IMR-90 (cell line): ENCODE results near the gene PIK3IP1. TPM values are rescaled to one million over a fixed set of nuclear protein-coding genes. Genes with fewer than 3 reads are reported as not detected.

ENCODE experiments used
- ATAC-seq: fragments of 200-7000 bp; cut with Tn5 transposase; 2 replicates; pipeline ENCODE4 v1.9.1; 2020; ENCODE audit warnings: low read depth, mild to moderate bottlenecking, moderate library complexity
- BruUV-seq: library from RNA; stranded (reverse); fragments of 400-500 nt; replicated peaks from 2 replicates; lab custom pipeline; 2021; lab: Mats Ljungman, UMichigan
- CTCF ChIA-PET: fragments of 300-600 bp; formaldehyde crosslinking; extraction: SDS; loops from one replicate; lab custom pipeline; 2021; ENCODE audit warnings: antibody characterized with exemption; lab: Yijun Ruan, JAX
- POLR2A ChIA-PET: fragments of 300-600 bp; sonication (Branson Sonifier 250); formaldehyde crosslinking; loops from one replicate; lab custom pipeline; 2022; ENCODE audit warnings: antibody characterized with exemption; ENCODE audit not compliant: unreplicated experiment; lab: Charles Lee
- DNase-seq: peaks from one replicate; pipeline ENCODE4 v3.0.0; 2013
- H2AFZ ChIP-seq: replicated peaks from 2 replicates; pipeline ENCODE3; 2013; ENCODE audit warnings: low read length, mild to moderate bottlenecking; ENCODE audit not compliant: poor library complexity
- H2AK5ac ChIP-seq: 2 replicates; pipeline ENCODE4 v1.6.1; 2013; ENCODE audit warnings: low read depth, low read length, inconsistent platforms
- H2AK9ac ChIP-seq: replicated peaks from 2 replicates; pipeline ENCODE3; 2013; ENCODE audit warnings: mild to moderate bottlenecking, low read depth, low read length, moderate library complexity; ENCODE audit not compliant: poor library complexity
- H2BK120ac ChIP-seq: 2 replicates; pipeline ENCODE4 v1.6.1; 2013; ENCODE audit warnings: low read depth, low read length, inconsistent platforms
- H2BK15ac ChIP-seq: 3 replicates; pipeline ENCODE4 v1.6.1; 2013; ENCODE audit warnings: low read depth, low read length, inconsistent platforms
- H2BK20ac ChIP-seq: 2 replicates; pipeline ENCODE4 v1.6.1; 2013; ENCODE audit warnings: low read depth, mild to moderate bottlenecking, inconsistent platforms, low read length, moderate library complexity
- H2BK5ac ChIP-seq: 2 replicates; pipeline ENCODE4 v1.6.1; 2013; ENCODE audit warnings: mild to moderate bottlenecking, low read depth, low read length, inconsistent platforms; ENCODE audit not compliant: poor library complexity, severe bottlenecking
- H3K14ac ChIP-seq: replicated peaks from 2 replicates; pipeline ENCODE4 v1.6.1; 2013; ENCODE audit warnings: low read depth, low read length, inconsistent platforms
- H3K18ac ChIP-seq: 2 replicates; pipeline ENCODE4 v1.6.1; 2013; ENCODE audit warnings: low read depth, low read length, control low read depth
- H3K23ac ChIP-seq: 2 replicates; pipeline ENCODE4 v1.6.1; 2013; ENCODE audit warnings: low read depth, low read length, inconsistent platforms
- H3K27ac ChIP-seq: 2 replicates; pipeline ENCODE4 v1.5.1; 2013; ENCODE audit warnings: mild to moderate bottlenecking, control low read depth, low read length; ENCODE audit not compliant: insufficient read depth
- H3K27me3 ChIP-seq: 2 replicates; pipeline ENCODE4 v1.6.1; 2013; ENCODE audit warnings: low read length; ENCODE audit not compliant: control insufficient read depth, insufficient read depth
- H3K36me3 ChIP-seq: 2 replicates; pipeline ENCODE4 v1.6.1; 2013; ENCODE audit warnings: low read length, mixed read lengths; ENCODE audit not compliant: control insufficient read depth, insufficient read depth
- H3K4ac ChIP-seq: 2 replicates; pipeline ENCODE4 v1.6.1; 2013; ENCODE audit warnings: low read depth, low read length, inconsistent platforms
- H3K4me1 ChIP-seq: 2 replicates; pipeline ENCODE4 v1.6.1; 2013; ENCODE audit warnings: low read length, mixed read lengths; ENCODE audit not compliant: control insufficient read depth, insufficient read depth
- H3K4me2 ChIP-seq: 2 replicates; pipeline ENCODE4 v1.6.1; 2013; ENCODE audit warnings: low read depth, mild to moderate bottlenecking, control low read depth, low read length, moderate library complexity
- H3K4me3 ChIP-seq: 2 replicates; pipeline ENCODE4 v1.5.1; 2013; ENCODE audit warnings: low read depth, mild to moderate bottlenecking, control low read depth, low read length, moderate library complexity; ENCODE audit not compliant: insufficient read depth
- H3K56ac ChIP-seq: 2 replicates; pipeline ENCODE4 v1.6.1; 2013; ENCODE audit warnings: low read length, inconsistent platforms; ENCODE audit not compliant: insufficient read depth; ENCODE audit errors: extremely low read depth
- H3K79me1 ChIP-seq, 2 experiments: 2 replicates each; pipeline ENCODE4 v1.6.1; 2013; ENCODE audit warnings: low read length in 2 of 2, inconsistent platforms in 1 of 2, low read depth in 1 of 2
- H3K9ac ChIP-seq: 2 replicates; pipeline ENCODE4 v1.6.1; 2013; ENCODE audit warnings: low read depth, low read length, control low read depth
- H3K9me1 ChIP-seq: 2 replicates; pipeline ENCODE4 v1.6.1; 2013; ENCODE audit warnings: low read length, inconsistent platforms; ENCODE audit not compliant: insufficient read depth
- H3K9me3 ChIP-seq: 2 replicates; pipeline ENCODE4 v1.6.1; 2013; ENCODE audit warnings: low read length; ENCODE audit not compliant: control insufficient read depth, insufficient read depth
- H4K20me1 ChIP-seq: 2 replicates; pipeline ENCODE4 v1.6.1; 2013; ENCODE audit warnings: low read length, inconsistent platforms; ENCODE audit not compliant: insufficient read depth
- H4K5ac ChIP-seq: 2 replicates; pipeline ENCODE4 v1.6.1; 2013; ENCODE audit warnings: mild to moderate bottlenecking, low read depth, low read length, control low read depth
- H4K8ac ChIP-seq, 2 experiments: 2 replicates each; pipeline ENCODE4 v1.6.1; 2013; ENCODE audit warnings: low read depth in 2 of 2, low read length in 2 of 2, control low read depth in 1 of 2, inconsistent platforms in 1 of 2
- H4K91ac ChIP-seq: 2 replicates; pipeline ENCODE4 v1.6.1; 2013; ENCODE audit warnings: low read depth, low read length, inconsistent platforms; ENCODE audit not compliant: insufficient read depth
- BHLHE40 ChIP-seq: fragments of 150-350 bp; IDR thresholded peaks from 2 replicates; pipeline ENCODE4 v1.6.1; 2016; ENCODE audit warnings: mild to moderate bottlenecking, low read depth, low read length
- CEBPB ChIP-seq: IDR thresholded peaks from 2 replicates; pipeline ENCODE4 v1.6.1; 2012; ENCODE audit warnings: low read depth, low read length, improper control_type of control experiment
- CHD1 ChIP-seq: IDR thresholded peaks from 2 replicates; pipeline ENCODE4 v1.6.1; 2012; ENCODE audit warnings: low read depth, low read length, improper control_type of control experiment
- FOS ChIP-seq: fragments of 150-350 bp; IDR thresholded peaks from 2 replicates; pipeline ENCODE4 v1.6.1; 2016; ENCODE audit warnings: low read depth, low read length
- MAFK ChIP-seq: IDR thresholded peaks from 2 replicates; pipeline ENCODE4 v1.6.1; 2012; ENCODE audit warnings: low read depth, low read length, improper control_type of control experiment
- MAZ ChIP-seq: IDR thresholded peaks from 2 replicates; pipeline ENCODE4 v1.6.1; 2012; ENCODE audit warnings: low read depth, mild to moderate bottlenecking, low read length, improper control_type of control experiment, moderate library complexity, borderline replicate concordance
- MXI1 ChIP-seq: IDR thresholded peaks from 2 replicates; pipeline ENCODE4 v1.6.1; 2012; ENCODE audit warnings: low read depth, mild to moderate bottlenecking, low read length, moderate library complexity, borderline replicate concordance
- NFE2L2 ChIP-seq: fragments of 150-350 bp; IDR thresholded peaks from 2 replicates; pipeline ENCODE4 v1.6.1; 2016; ENCODE audit warnings: low read depth, mild to moderate bottlenecking, low read length
- RAD21 ChIP-seq: IDR thresholded peaks from 2 replicates; pipeline ENCODE4 v1.6.1; 2012; ENCODE audit warnings: low read length, improper control_type of control experiment
- RCOR1 ChIP-seq: IDR thresholded peaks from 2 replicates; pipeline ENCODE4 v1.6.1; 2012; ENCODE audit warnings: mild to moderate bottlenecking, low read length, improper control_type of control experiment; ENCODE audit not compliant: insufficient replicate concordance
- RFX5 ChIP-seq: IDR thresholded peaks from 2 replicates; pipeline ENCODE4 v1.8.0; 2012; ENCODE audit warnings: low read depth, mild to moderate bottlenecking, low read length, moderate library complexity
- SMC3 ChIP-seq: fragments of 150-350 bp; IDR thresholded peaks from 2 replicates; pipeline ENCODE4 v1.6.1; 2016; ENCODE audit warnings: low read depth, mild to moderate bottlenecking, antibody characterized with exemption, low read length, moderate library complexity
- WGBS, 2 experiments: methylation state at CpG; one replicate each; pipeline versions ENCODE4 v1.1.5 to v1.1.7; 2013; ENCODE audit warnings: missing lambda C conversion rate in 2 of 2; ENCODE audit not compliant: insufficient read length in 1 of 2; ENCODE audit errors: extremely low coverage in 2 of 2; 5-methylcytosine and 5-hydroxymethylcytosine counted together
- dilution Hi-C: fragments of 300-500 bp; cut with HindIII; formaldehyde crosslinking; loops from one replicate; pipeline ENCODE4 v1.14.3; 2018; ENCODE audit warnings: low sequenced_read_pairs; ENCODE audit not compliant: unreplicated experiment
- in situ Hi-C: fragments of 300-500 bp; cut with MboI; formaldehyde crosslinking; loops from 3 replicates; pipeline ENCODE4 v1.14.3; 2019; ENCODE audit warnings: low sequenced_read_pairs, inconsistent platforms, mixed read lengths
- intact Hi-C: fragments of 100-400 bp; cut with micrococcal nuclease; formaldehyde crosslinking; loops from 2 replicates; pipeline ENCODE4 v1.10.0; 2022
- polyA plus RNA-seq, 3 experiments: library from polyadenylated mRNA; depleted of rRNA; stranded (reverse); fragments of >200 nt; gene quantifications; 2 replicates each; pipeline ENCODE4 v1.2.3, GENCODE V29; 2012; ENCODE audit warnings: low replicate concordance in 1 of 3
- total RNA-seq: library from RNA; depleted of rRNA; stranded (reverse); fragments of >200 nt; gene quantifications from 2 replicates; pipeline ENCODE4 v1.2.3, GENCODE V29; 2012
- TF ChIP-seq, protein P1 (sequence below): fragments of 150-350 bp; IDR thresholded peaks from 2 replicates; pipeline ENCODE4 v1.6.1; 2016; ENCODE audit warnings: low read depth, mild to moderate bottlenecking, low read length, moderate library complexity, borderline replicate concordance
- TF ChIP-seq, protein P2 (sequence below): fragments of 150-350 bp; IDR thresholded peaks from 2 replicates; pipeline ENCODE4 v1.6.1; 2017; ENCODE audit warnings: mild to moderate bottlenecking, antibody characterized with exemption, low read length, low read depth
- TF ChIP-seq, protein P3 (sequence below): conservative IDR thresholded peaks from 2 replicates; pipeline ENCODE4 v1.5.1; 2012; ENCODE audit warnings: mild to moderate bottlenecking, low read depth, low read length, improper control_type of control experiment

PIK3IP1 gene
- total and polyA plus RNA-seq, 2 of the 4 experiments (the other 2 are of a cell fraction), result 12.9 to 17.6 TPM

DNA sequence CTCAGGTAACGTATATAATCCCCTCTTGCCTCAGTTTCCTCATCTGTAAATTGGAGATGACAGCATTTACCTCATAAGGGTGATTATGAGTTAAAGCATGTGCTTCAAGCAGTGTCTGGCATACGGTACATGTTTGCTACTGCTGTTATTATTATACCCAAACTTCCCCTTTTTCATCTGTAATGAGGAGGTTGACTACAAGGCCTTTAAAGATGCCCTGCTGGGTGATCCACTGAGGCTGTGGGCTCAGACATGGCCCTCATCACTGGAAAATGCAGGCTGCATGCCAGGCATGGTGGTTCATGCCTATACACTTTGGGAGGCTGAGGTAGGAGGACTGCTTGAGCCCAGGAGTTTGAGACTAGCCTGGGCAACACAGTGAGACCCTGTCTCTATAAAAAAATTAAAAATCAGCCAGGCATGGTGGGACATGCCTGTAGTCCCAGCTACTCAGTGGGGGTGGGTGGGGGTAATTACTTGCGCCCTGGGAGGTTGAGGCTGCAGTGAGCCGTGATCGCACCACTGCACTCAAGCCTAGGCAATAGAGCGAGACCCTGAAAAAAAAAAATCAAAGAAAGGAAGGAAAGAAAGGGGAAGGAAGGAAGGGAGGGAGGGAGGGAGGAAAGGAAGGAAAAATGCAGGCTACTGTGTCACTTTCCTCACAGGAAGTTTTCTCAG, 4.3 kb downstream of the PIK3IP1 start:
- Histone ChIP-seq H3K9me3 (no peaks in the 10 kb centered on the region), H2BK15ac (no peak overlapping the region), H3K23ac (no peak overlapping the region), H2BK5ac (no peak overlapping the region), H4K91ac (no peak overlapping the region), H3K27ac (no peak overlapping the region), H2BK120ac (no peak overlapping the region), H3K9me1 (0 out of 2 replicates have a peak, but pooled peaks cover 7% of the 10 kb centered on the region), H2BK20ac (no peak overlapping the region), H3K4me3 (no peak overlapping the region), H3K56ac (no peak overlapping the region), H3K27me3 (no peaks in the 10 kb centered on the region), H3K4me2 (no peak overlapping the region), H3K36me3 (peaks cover 36% of the 10 kb centered on the region), H4K20me1 (no peaks in the 10 kb centered on the region), H2AK9ac (no peak overlapping the region), H3K9ac (no peak overlapping the region), H2AK5ac (no peak overlapping the region), H4K8ac (no peak overlapping the region), H3K4me1 (peaks cover 3% of the 10 kb centered on the region; the same call in 1 of the 2 replicates), H4K5ac (no peak overlapping the region), H3K79me1 (peaks cover 16 to 30% of the 10 kb centered on the region in 2 experiments), H3K14ac (no peak overlapping the region), H2AFZ (no peak overlapping the region), H3K18ac (no peak overlapping the region), H3K4ac (no peak overlapping the region)
- in situ Hi-C loops, result loop anchor here (10.0 kb wide), 1 partner anchor 57 kb away; the partner anchor contains the start of gene PATZ1
- dilution Hi-C loops, result no loop called here
- CTCF ChIA-PET, result interaction anchor here (1.5 kb wide), 1 partner anchor 70 kb away, joined by 3 read pairs; no protein-coding TSS in a partner anchor
- WGBS, 2 experiments, result 90% methylated on average over 2 of the region's 6 CpGs; no CpG with 5 or more reads in 1 of the 2 experiments
- DNase-seq (no peak), ATAC-seq (no peak)
- POLR2A ChIA-PET, result no interaction called here
- no TSS peak for BruUV-seq
- intact Hi-C loops, result no loop called here
- TF ChIP-seq, protein P1, sequence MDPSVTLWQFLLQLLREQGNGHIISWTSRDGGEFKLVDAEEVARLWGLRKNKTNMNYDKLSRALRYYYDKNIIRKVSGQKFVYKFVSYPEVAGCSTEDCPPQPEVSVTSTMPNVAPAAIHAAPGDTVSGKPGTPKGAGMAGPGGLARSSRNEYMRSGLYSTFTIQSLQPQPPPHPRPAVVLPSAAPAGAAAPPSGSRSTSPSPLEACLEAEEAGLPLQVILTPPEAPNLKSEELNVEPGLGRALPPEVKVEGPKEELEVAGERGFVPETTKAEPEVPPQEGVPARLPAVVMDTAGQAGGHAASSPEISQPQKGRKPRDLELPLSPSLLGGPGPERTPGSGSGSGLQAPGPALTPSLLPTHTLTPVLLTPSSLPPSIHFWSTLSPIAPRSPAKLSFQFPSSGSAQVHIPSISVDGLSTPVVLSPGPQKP, result no peak
- TF ChIP-seq MAFK (no peak), NFE2L2 (no peak), CHD1 (no peak), RCOR1 (no peak), BHLHE40 (no peak), SMC3 (no peak), FOS (no peak), MAZ (no peak), CEBPB (no peak), MXI1 (no peak), RFX5 (no peak), RAD21 (no peak)
- TF ChIP-seq, protein P2, sequence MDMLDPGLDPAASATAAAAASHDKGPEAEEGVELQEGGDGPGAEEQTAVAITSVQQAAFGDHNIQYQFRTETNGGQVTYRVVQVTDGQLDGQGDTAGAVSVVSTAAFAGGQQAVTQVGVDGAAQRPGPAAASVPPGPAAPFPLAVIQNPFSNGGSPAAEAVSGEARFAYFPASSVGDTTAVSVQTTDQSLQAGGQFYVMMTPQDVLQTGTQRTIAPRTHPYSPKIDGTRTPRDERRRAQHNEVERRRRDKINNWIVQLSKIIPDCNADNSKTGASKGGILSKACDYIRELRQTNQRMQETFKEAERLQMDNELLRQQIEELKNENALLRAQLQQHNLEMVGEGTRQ, result no peak
- TF ChIP-seq, protein P3, sequence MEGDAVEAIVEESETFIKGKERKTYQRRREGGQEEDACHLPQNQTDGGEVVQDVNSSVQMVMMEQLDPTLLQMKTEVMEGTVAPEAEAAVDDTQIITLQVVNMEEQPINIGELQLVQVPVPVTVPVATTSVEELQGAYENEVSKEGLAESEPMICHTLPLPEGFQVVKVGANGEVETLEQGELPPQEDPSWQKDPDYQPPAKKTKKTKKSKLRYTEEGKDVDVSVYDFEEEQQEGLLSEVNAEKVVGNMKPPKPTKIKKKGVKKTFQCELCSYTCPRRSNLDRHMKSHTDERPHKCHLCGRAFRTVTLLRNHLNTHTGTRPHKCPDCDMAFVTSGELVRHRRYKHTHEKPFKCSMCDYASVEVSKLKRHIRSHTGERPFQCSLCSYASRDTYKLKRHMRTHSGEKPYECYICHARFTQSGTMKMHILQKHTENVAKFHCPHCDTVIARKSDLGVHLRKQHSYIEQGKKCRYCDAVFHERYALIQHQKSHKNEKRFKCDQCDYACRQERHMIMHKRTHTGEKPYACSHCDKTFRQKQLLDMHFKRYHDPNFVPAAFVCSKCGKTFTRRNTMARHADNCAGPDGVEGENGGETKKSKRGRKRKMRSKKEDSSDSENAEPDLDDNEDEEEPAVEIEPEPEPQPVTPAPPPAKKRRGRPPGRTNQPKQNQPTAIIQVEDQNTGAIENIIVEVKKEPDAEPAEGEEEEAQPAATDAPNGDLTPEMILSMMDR, result no peak
